AG04449 (cell line): ENCODE data around the gene MCU.
"Not testable (repeated sequence)": the region's sequence is repeated elsewhere in the genome, so short reads cannot be mapped to it uniquely, and the experiment has no call there.

Experiments used
- CTCF ChIA-PET: fragments of 350-600 bp; formaldehyde crosslinking; extraction: SDS; loops from one replicate; lab custom pipeline; 2021; ENCODE audit warnings: antibody characterized with exemption; lab: Yijun Ruan, JAX
- POLR2A ChIA-PET: fragments of 400-600, 350-600 bp; formaldehyde crosslinking; extraction: SDS; loops from one replicate; lab custom pipeline; 2020; ENCODE audit warnings: antibody characterized with exemption, inconsistent platforms; lab: Yijun Ruan, JAX
- DNase-seq: peaks from one replicate; pipeline ENCODE4 v3.0.0-alpha.2; 2010; ENCODE audit warnings: low read depth, low spot score
- H3K4me3 ChIP-seq: 2 replicates; pipeline ENCODE4 v1.5.1; 2011; ENCODE audit warnings: low read depth, mild to moderate bottlenecking, control low read depth, low read length
- CTCF ChIP-seq: IDR thresholded peaks from one replicate; pipeline ENCODE4 v1.5.1; 2011; ENCODE audit warnings: mild to moderate bottlenecking, moderate library complexity, low read length, control low read depth, inconsistent platforms; ENCODE audit not compliant: insufficient read depth; ENCODE audit errors: missing control alignments

Gene MCU

GRCh38 chr10:72691863-72692743, at the start of gene MCU:
Gene MCU, plus strand, starts transcription at chr10:72692143. Its CDS starts 9 bp downstream, at chr10:72692152.
- H3K4me3 ChIP-seq = peak within 1 kb of the TSS; percentile 85
- TF ChIP-seq CTCF = no peak
- DNase-seq = peak; percentile 60
- CTCF ChIA-PET = interaction anchor here (0.6 to 6.1 kb wide), 7 partner anchors 10 to 351 kb away, joined by 3 to 98 read pairs (median 4); no protein-coding TSS in a partner anchor
- POLR2A ChIA-PET = interaction anchor here (0.6 to 1.4 kb wide), 14 partner anchors 10 to 423 kb away, joined by 3 to 7 read pairs (median 3); partner anchors contain the start of gene MICU1

- no peak overlapping the region for H3K4me3 ChIP-seq
- ChIA-PET POLR2A (no interaction called here), CTCF (no interaction called here)
- DNase-seq = no peak
- no peak for TF ChIP-seq CTCF
Measured at GRCh38 chr10:72642318-72642717, 49.6 kb upstream of the MCU start.

- ChIA-PET CTCF (interaction anchor here (1.0 to 1.3 kb wide), 3 partner anchors 11 to 188 kb away, joined by 3 to 4 read pairs (median 3); no protein-coding TSS in a partner anchor), POLR2A (no interaction called here)
- no peak for DNase-seq
- no peak for TF ChIP-seq CTCF
- no peak overlapping the region for H3K4me3 ChIP-seq
Measured at GRCh38 chr10:72645263-72645858, 46.6 kb upstream of the MCU start.

GRCh38 chr10:72646971-72647370, 45.0 kb upstream of the MCU start:
- not testable (repeated sequence) for H3K4me3 ChIP-seq, DNase-seq
- POLR2A ChIA-PET = interaction anchor here (0.7 kb wide), 1 partner anchor 229 kb away, joined by 4 read pairs; no protein-coding TSS in a partner anchor
- CTCF ChIA-PET = interaction anchor here (1.3 kb wide), 1 partner anchor 189 kb away, joined by 3 read pairs; no protein-coding TSS in a partner anchor

- DNase-seq = no peak
- ChIA-PET CTCF (no interaction called here), POLR2A (no interaction called here)
- no peak for TF ChIP-seq CTCF
- H3K4me3 ChIP-seq = no peak overlapping the region
Measured at GRCh38 chr10:72648301-72648700, 43.6 kb upstream of the MCU start.

GRCh38 chr10:72649291-72649690, 42.7 kb upstream of the MCU start:
- no peak for DNase-seq
- ChIA-PET POLR2A (no interaction called here), CTCF (no interaction called here)
- TF ChIP-seq CTCF = no peak
- no peak overlapping the region for H3K4me3 ChIP-seq
